H9 (cell line): ENCODE results near the gene NRIP3. TPM values are rescaled to one million over a fixed set of nuclear protein-coding genes. Genes with fewer than 3 reads are reported as not detected.

Source experiments
- DNase-seq: peaks from one replicate; pipeline ENCODE4 v3.0.0-alpha.2; 2017
- H2AFZ ChIP-seq: one replicate; pipeline ENCODE4 v1.6.1; 2013; ENCODE audit warnings: mild to moderate bottlenecking, low read length, control low read depth, moderate library complexity
- H2AK5ac ChIP-seq: 2 replicates; pipeline ENCODE4 v1.6.1; 2013; ENCODE audit warnings: low read length, control low read depth, mixed read lengths; ENCODE audit not compliant: insufficient read length
- H2BK120ac ChIP-seq: one replicate; pipeline ENCODE4 v1.6.1; 2013; ENCODE audit warnings: low read depth, mild to moderate bottlenecking, low read length, control low read depth, inconsistent platforms; ENCODE audit not compliant: poor library complexity, severe bottlenecking
- H2BK12ac ChIP-seq: 2 replicates; pipeline ENCODE4 v1.6.1; 2013; ENCODE audit warnings: low read length, control low read depth, mixed read lengths, low read depth; ENCODE audit not compliant: insufficient read length
- H2BK15ac ChIP-seq: 2 replicates; pipeline ENCODE4 v1.6.1; 2013; ENCODE audit warnings: low read depth, low read length, control low read depth
- H2BK20ac ChIP-seq: one replicate; pipeline ENCODE4 v1.6.1; 2013; ENCODE audit warnings: low read depth, mild to moderate bottlenecking, low read length, control low read depth, inconsistent platforms; ENCODE audit not compliant: poor library complexity, severe bottlenecking
- H2BK5ac ChIP-seq: 2 replicates; pipeline ENCODE4 v1.6.1; 2013; ENCODE audit warnings: low read length, control low read depth, mixed read lengths; ENCODE audit not compliant: insufficient read length
- H3K14ac ChIP-seq: 2 replicates; pipeline ENCODE4 v1.6.1; 2013; ENCODE audit warnings: low read length, control low read depth; ENCODE audit not compliant: insufficient read depth
- H3K18ac ChIP-seq: 2 replicates; pipeline ENCODE4 v1.6.1; 2013; ENCODE audit warnings: low read depth, mild to moderate bottlenecking, mixed read lengths, low read length, control low read depth; ENCODE audit not compliant: insufficient read length
- H3K23ac ChIP-seq: 2 replicates; pipeline ENCODE4 v1.6.1; 2013; ENCODE audit warnings: low read length, control low read depth, mixed read lengths, low read depth; ENCODE audit not compliant: insufficient read length
- H3K23me2 ChIP-seq: 2 replicates; pipeline ENCODE4 v1.6.1; 2013; ENCODE audit warnings: low read depth, mild to moderate bottlenecking, mixed read lengths, low read length, control low read depth; ENCODE audit not compliant: insufficient read length, poor library complexity, severe bottlenecking
- H3K27ac ChIP-seq: 2 replicates; pipeline ENCODE4 v1.5.1; 2013; ENCODE audit warnings: low read length, control low read depth, mixed read lengths, low read depth; ENCODE audit not compliant: insufficient read length
- H3K27me3 ChIP-seq: 2 replicates; pipeline ENCODE4 v1.6.1; 2013; ENCODE audit warnings: low read length, control low read depth, inconsistent platforms; ENCODE audit not compliant: insufficient read depth
- H3K4ac ChIP-seq: 2 replicates; pipeline ENCODE4 v1.6.1; 2013; ENCODE audit warnings: low read depth, mild to moderate bottlenecking, control low read depth, inconsistent platforms, low read length, moderate library complexity
- H3K4me1 ChIP-seq: 2 replicates; pipeline ENCODE4 v1.6.1; 2013; ENCODE audit warnings: low read length, control low read depth, inconsistent platforms; ENCODE audit not compliant: insufficient read depth
- H3K4me2 ChIP-seq: 2 replicates; pipeline ENCODE4 v1.6.1; 2013; ENCODE audit warnings: low read length, control low read depth, mixed read lengths; ENCODE audit not compliant: insufficient read length, insufficient read depth
- H3K56ac ChIP-seq: 2 replicates; pipeline ENCODE4 v1.6.1; 2013; ENCODE audit warnings: low read depth, mild to moderate bottlenecking, mixed read lengths, low read length, control low read depth; ENCODE audit not compliant: insufficient read length
- H3K79me1 ChIP-seq: 2 replicates; pipeline ENCODE4 v1.6.1; 2013; ENCODE audit warnings: low read depth, mild to moderate bottlenecking, moderate library complexity, low read length, control low read depth, inconsistent platforms; ENCODE audit not compliant: insufficient read depth, poor library complexity, severe bottlenecking
- H3K79me2 ChIP-seq: 2 replicates; pipeline ENCODE4 v1.6.1; 2013; ENCODE audit warnings: low read length, control low read depth, inconsistent platforms; ENCODE audit not compliant: insufficient read depth
- H3K9ac ChIP-seq: 2 replicates; pipeline ENCODE4 v1.6.1; 2013; ENCODE audit warnings: low read length, control low read depth, mixed read lengths; ENCODE audit not compliant: insufficient read length; ENCODE audit errors: extremely low read depth
- H3K9me3 ChIP-seq: one replicate; pipeline ENCODE4 v1.6.1; 2013; ENCODE audit warnings: low read depth, low read length, inconsistent platforms; ENCODE audit not compliant: control insufficient read depth
- H3T11ph ChIP-seq: one replicate; pipeline ENCODE4 v1.6.1; 2013; ENCODE audit warnings: mild to moderate bottlenecking, low read length, control low read depth, inconsistent platforms
- H4K20me1 ChIP-seq: one replicate; pipeline ENCODE4 v1.6.1; 2013; ENCODE audit not compliant: control insufficient read depth, insufficient read length, insufficient read depth
- H4K5ac ChIP-seq: 2 replicates; pipeline ENCODE4 v1.6.1; 2013; ENCODE audit warnings: low read depth, mild to moderate bottlenecking, mixed read lengths, low read length, control low read depth; ENCODE audit not compliant: insufficient read length
- H4K8ac ChIP-seq: replicated peaks from 2 replicates; pipeline ENCODE4 v1.6.1; 2013; ENCODE audit warnings: low read length, control low read depth, mixed read lengths, low read depth; ENCODE audit not compliant: insufficient read length
- H4K91ac ChIP-seq: 2 replicates; pipeline ENCODE4 v1.6.1; 2013; ENCODE audit warnings: low read depth, mild to moderate bottlenecking, moderate library complexity, mixed read lengths, low read length, control low read depth; ENCODE audit not compliant: insufficient read length
- H3K27ac Mint-ChIP-seq, 3 experiments: 2 replicates in 2 of 3; 3 replicates in 1 of 3; pipeline ENCODE4 v1.8.0; 2020 to 2021; ENCODE audit warnings: mixed read lengths in 3 of 3, mild to moderate bottlenecking in 1 of 3, moderate library complexity in 1 of 3
- H3K27me3 Mint-ChIP-seq: 2 replicates; pipeline ENCODE4 v1.8.0; 2021; ENCODE audit warnings: low read depth, mild to moderate bottlenecking, moderate library complexity, mixed read lengths
- H3K36me3 Mint-ChIP-seq, 3 experiments: 2 replicates in 2 of 3; 3 replicates in 1 of 3; pipeline ENCODE4 v1.8.0; 2020 to 2021; ENCODE audit warnings: low read depth in 3 of 3, mixed read lengths in 3 of 3; ENCODE audit not compliant: insufficient read depth in 1 of 3
- H3K4me1 Mint-ChIP-seq, 2 experiments: 2 replicates each; pipeline ENCODE4 v1.8.0; 2020; ENCODE audit warnings: mixed read lengths in 2 of 2
- H3K4me3 Mint-ChIP-seq, 2 experiments: 2 replicates in 1 of 2; 3 replicates in 1 of 2; pipeline ENCODE4 v1.8.0; 2020 to 2021; ENCODE audit warnings: mild to moderate bottlenecking in 2 of 2, mixed read lengths in 2 of 2, moderate library complexity in 1 of 2
- H3K9me3 Mint-ChIP-seq, 2 experiments: 2 replicates in 1 of 2; 3 replicates in 1 of 2; pipeline ENCODE4 v1.8.0; 2020; ENCODE audit warnings: mild to moderate bottlenecking in 2 of 2, mixed read lengths in 2 of 2, moderate library complexity in 1 of 2
- WGBS: extraction: QIAGEN DNeasy Blood & Tissue Kit; methylation state at CpG from one replicate; pipeline ENCODE4 v1.1.7; 2013; ENCODE audit warnings: missing lambda C conversion rate, low lambda C conversion rate, mixed read lengths; ENCODE audit not compliant: insufficient read length; ENCODE audit errors: extremely low coverage; 5-methylcytosine and 5-hydroxymethylcytosine counted together
- total RNA-seq: library from RNA; stranded (reverse); gene quantifications from 2 replicates; pipeline ENCODE4 v1.2.1, GENCODE V29; 2021
- TF ChIP-seq, protein P1 (sequence below): fragments of 200-600 bp; sonication (generic); conservative IDR thresholded peaks from 3 replicates; pipeline ENCODE4 v1.8.0; 2021; ENCODE audit warnings: antibody characterized with exemption, mild to moderate bottlenecking

NRIP3 gene
- total RNA-seq, 1 experiment from 2014 or later, result 4.2 TPM

DNA sequence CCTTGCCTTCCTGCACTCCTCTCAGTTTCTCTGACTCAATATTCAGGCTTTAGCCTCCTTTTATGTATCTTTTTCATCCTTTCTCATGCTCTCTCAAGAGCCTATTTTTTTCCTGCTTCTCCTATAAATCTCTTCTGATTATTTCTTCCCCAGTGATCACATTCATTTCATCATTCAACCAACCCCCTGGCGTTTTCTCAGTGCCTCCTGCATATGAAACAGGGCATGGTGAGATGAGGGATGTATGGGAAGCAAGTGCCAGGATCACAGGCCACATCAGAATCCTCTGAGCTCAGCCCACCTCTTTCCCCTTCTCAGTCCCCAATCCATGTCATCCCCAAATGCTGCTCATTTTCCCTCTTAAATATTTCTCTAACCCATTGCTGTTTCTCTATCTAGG lies 38.7 kb upstream of the NRIP3 start:
- Histone ChIP-seq H3K9ac (no peak overlapping the region), H2BK120ac (no peak overlapping the region), H4K20me1 (no peaks in the 10 kb centered on the region), H3K79me1 (no peaks in the 10 kb centered on the region), H3K4me2 (no peak overlapping the region), H3K4me1 (no peaks in the 10 kb centered on the region), H3K14ac (no peak overlapping the region), H3K4ac (no peak overlapping the region), H2AFZ (no peak overlapping the region), H2BK5ac (no peak overlapping the region), H3K23me2 (no peaks in the 10 kb centered on the region), H2AK5ac (no peak overlapping the region), H2BK12ac (no peak overlapping the region), H3K79me2 (no peaks in the 10 kb centered on the region), H3K18ac (no peak overlapping the region), H4K91ac (no peak overlapping the region), H2BK15ac (no peak overlapping the region), H3K27me3 (no peaks in the 10 kb centered on the region), H4K8ac (no peak overlapping the region), H3K9me3 (no peaks in the 10 kb centered on the region), H3K23ac (no peak overlapping the region), H3T11ph (no peak overlapping the region), H4K5ac (no peak overlapping the region), H2BK20ac (no peak overlapping the region), H3K27ac (no peak overlapping the region), H3K56ac (no peak overlapping the region)
- Mint-ChIP-seq H3K27me3 (peaks cover 7% of the 10 kb centered on the region), H3K9me3 (no peaks in the 10 kb centered on the region), H3K4me3 (no peak overlapping the region), H3K36me3 (no peaks in the 10 kb centered on the region), H3K27ac (no peak overlapping the region), H3K4me1 (peaks cover 29 to 36% of the 10 kb centered on the region in 2 experiments)
- TF ChIP-seq, protein P1, sequence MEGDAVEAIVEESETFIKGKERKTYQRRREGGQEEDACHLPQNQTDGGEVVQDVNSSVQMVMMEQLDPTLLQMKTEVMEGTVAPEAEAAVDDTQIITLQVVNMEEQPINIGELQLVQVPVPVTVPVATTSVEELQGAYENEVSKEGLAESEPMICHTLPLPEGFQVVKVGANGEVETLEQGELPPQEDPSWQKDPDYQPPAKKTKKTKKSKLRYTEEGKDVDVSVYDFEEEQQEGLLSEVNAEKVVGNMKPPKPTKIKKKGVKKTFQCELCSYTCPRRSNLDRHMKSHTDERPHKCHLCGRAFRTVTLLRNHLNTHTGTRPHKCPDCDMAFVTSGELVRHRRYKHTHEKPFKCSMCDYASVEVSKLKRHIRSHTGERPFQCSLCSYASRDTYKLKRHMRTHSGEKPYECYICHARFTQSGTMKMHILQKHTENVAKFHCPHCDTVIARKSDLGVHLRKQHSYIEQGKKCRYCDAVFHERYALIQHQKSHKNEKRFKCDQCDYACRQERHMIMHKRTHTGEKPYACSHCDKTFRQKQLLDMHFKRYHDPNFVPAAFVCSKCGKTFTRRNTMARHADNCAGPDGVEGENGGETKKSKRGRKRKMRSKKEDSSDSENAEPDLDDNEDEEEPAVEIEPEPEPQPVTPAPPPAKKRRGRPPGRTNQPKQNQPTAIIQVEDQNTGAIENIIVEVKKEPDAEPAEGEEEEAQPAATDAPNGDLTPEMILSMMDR, result no peak
- no CpG with 5 or more reads among the region's 1 CpG for WGBS
- DNase-seq, result no peak
